ENCODE data around the gene COL16A1. TPM values are rescaled to one million over a fixed set of nuclear protein-coding genes. Genes with fewer than 3 reads are reported as not detected.

The COL16A1 gene
- total RNA-seq, 1 donor from 2014 or later: 570 TPM

DNA sequence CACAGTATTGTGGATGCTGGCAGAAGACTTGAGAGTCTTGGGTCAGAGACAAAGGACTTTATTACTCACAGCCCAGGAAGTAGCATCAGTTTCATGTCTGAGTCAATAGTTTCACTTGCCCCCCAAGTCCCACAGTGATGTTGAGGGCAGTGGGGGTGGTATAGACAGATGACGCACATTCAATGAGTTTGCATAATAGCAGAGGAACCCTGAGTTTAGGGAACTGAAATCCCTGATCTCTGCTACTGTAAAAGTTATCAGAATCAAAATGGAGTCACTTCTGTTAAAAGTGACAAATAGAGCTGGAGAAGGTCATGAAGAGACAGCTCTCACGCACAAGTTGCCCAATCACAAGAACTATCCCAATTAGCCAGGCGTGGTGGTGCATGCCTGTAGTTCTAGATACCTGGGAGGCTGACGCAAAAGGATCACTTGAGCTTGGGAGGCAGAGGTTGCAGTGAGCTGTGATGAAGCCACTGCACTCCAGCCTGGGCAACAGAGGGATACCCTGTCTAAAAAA, 97.8 kb downstream of the COL16A1 start:
- no peak for DNase-seq (ENCODE audit: low spot score)

Other genes with a start within 250 kb of the COL16A1 start
- gene TINAGL1, start 127.5 kb downstream of the COL16A1 start, total RNA-seq (ENCODE audit: insufficient read depth, low replicate concordance): 371 TPM
- gene HCRTR1, start 86.3 kb downstream of the COL16A1 start, total RNA-seq (ENCODE audit: insufficient read depth, low replicate concordance): 6.7 TPM
- 57.3 TPM for gene PEF1, start 59.1 kb downstream of the COL16A1 start, total RNA-seq (ENCODE audit: insufficient read depth, low replicate concordance)
- 13.2 TPM for gene ADGRB2, start 60.3 kb upstream of the COL16A1 start, total RNA-seq (ENCODE audit: insufficient read depth, low replicate concordance)
- gene SPOCD1, start 112.0 kb upstream of the COL16A1 start, total RNA-seq (ENCODE audit: insufficient read depth, low replicate concordance): 4.1 TPM
- gene PTP4A2, start 234.4 kb upstream of the COL16A1 start, total RNA-seq (ENCODE audit: insufficient read depth, low replicate concordance): 544 TPM

All from umbilical cord (tissue), 2 donors.